A549 (cell line): ENCODE measurements around the gene ARHGAP26.

Experiments used
- CEBPB ChIP-seq, 2 experiments: fragments of >200 bp in 1 of 2; sonication (Bioruptor Twin) in 1 of 2; formaldehyde crosslinking in 1 of 2; IDR thresholded peaks; 2 replicates each; pipeline ENCODE4 v1.6.1; 2012 to 2016
- CHD2 ChIP-seq: fragments of 150-350 bp; IDR thresholded peaks from 2 replicates; pipeline ENCODE4 v1.6.1; 2014; ENCODE audit warnings: low read length; ENCODE audit not compliant: partially characterized antibody
- EP300 ChIP-seq, 2 experiments: fragments of >200 bp; sonication (Bioruptor Twin); formaldehyde crosslinking; IDR thresholded peaks; 2 replicates in 1 of 2; 3 replicates in 1 of 2; pipeline ENCODE4 v1.6.1; 2016 to 2017
- NPAS2 ChIP-seq: fragments of 250-450 bp; sonication (Bioruptor Pico); IDR thresholded peaks from 2 replicates; pipeline ENCODE4 v1.8.0; 2022; ENCODE audit warnings: mild to moderate bottlenecking, moderate library complexity, borderline replicate concordance
- NR3C1 ChIP-seq: fragments of >200 bp; sonication (Bioruptor Twin); formaldehyde crosslinking; IDR thresholded peaks from 3 replicates; pipeline ENCODE4 v1.6.1; 2017
- POLR2A ChIP-seq: IDR thresholded peaks from 2 replicates; pipeline ENCODE4 v1.6.1; 2012; ENCODE audit warnings: mild to moderate bottlenecking, low read length
- RCOR1 ChIP-seq: fragments of 150-350 bp; IDR thresholded peaks from 2 replicates; pipeline ENCODE4 v1.6.1; 2014; ENCODE audit warnings: antibody characterized with exemption, low read length, low read depth
- SMC3 ChIP-seq: fragments of >200 bp; sonication (Bioruptor Twin); formaldehyde crosslinking; IDR thresholded peaks from 3 replicates; pipeline ENCODE4 v1.6.1; 2018; ENCODE audit warnings: inconsistent platforms
- SREBF2 ChIP-seq: fragments of 450-650 bp; IDR thresholded peaks from 2 replicates; pipeline ENCODE4 v1.6.1; 2014; ENCODE audit warnings: mild to moderate bottlenecking, moderate library complexity
- TF ChIP-seq, protein P1 (sequence below): fragments of >200 bp; sonication (Bioruptor Twin); formaldehyde crosslinking; IDR thresholded peaks from 3 replicates; pipeline ENCODE4 v1.5.1; 2016
- TF ChIP-seq, protein P2 (sequence below): fragments of 150-350 bp; IDR thresholded peaks from 2 replicates; pipeline ENCODE4 v1.6.1; 2014; ENCODE audit warnings: low read depth, mild to moderate bottlenecking, low read length
- TF ChIP-seq, protein P3 (sequence below): fragments of 450-650 bp; IDR thresholded peaks from 2 replicates; pipeline ENCODE4 v1.6.1; 2014; ENCODE audit warnings: antibody characterized with exemption

DNA sequence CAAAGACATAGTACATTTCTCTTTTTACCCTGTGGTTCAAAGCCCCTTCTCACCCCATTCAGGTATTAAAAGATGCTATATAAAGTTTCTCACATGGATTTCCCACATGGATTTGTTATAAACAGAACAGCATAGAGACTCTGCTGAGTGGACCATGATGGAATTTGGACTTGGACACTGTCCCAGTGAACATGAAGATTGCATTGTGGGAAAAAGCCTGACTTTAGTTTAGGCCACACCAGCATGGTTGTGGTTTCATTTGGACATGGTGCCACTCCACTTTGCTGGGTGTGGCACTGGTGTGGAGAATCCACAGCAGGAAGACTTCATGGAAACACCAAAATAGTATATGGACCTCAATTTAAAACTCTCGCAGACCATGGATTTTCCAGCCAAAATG, 124.6 kb downstream of the ARHGAP26 start:
- TF ChIP-seq SREBF2 (no peak), POLR2A (no peak), EP300 (IDR thresholded peaks at IDR 0.05) (no peak), NPAS2 (CRISPR knock-in tag) (no peak), RCOR1 (no peak), SMC3 (no peak), CHD2 (no peak), CEBPB (IDR thresholded peaks at IDR 0.05) (no peak), NR3C1 (no peak)
- TF ChIP-seq, protein P1, sequence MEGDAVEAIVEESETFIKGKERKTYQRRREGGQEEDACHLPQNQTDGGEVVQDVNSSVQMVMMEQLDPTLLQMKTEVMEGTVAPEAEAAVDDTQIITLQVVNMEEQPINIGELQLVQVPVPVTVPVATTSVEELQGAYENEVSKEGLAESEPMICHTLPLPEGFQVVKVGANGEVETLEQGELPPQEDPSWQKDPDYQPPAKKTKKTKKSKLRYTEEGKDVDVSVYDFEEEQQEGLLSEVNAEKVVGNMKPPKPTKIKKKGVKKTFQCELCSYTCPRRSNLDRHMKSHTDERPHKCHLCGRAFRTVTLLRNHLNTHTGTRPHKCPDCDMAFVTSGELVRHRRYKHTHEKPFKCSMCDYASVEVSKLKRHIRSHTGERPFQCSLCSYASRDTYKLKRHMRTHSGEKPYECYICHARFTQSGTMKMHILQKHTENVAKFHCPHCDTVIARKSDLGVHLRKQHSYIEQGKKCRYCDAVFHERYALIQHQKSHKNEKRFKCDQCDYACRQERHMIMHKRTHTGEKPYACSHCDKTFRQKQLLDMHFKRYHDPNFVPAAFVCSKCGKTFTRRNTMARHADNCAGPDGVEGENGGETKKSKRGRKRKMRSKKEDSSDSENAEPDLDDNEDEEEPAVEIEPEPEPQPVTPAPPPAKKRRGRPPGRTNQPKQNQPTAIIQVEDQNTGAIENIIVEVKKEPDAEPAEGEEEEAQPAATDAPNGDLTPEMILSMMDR: no peak
- TF ChIP-seq, protein P2, sequence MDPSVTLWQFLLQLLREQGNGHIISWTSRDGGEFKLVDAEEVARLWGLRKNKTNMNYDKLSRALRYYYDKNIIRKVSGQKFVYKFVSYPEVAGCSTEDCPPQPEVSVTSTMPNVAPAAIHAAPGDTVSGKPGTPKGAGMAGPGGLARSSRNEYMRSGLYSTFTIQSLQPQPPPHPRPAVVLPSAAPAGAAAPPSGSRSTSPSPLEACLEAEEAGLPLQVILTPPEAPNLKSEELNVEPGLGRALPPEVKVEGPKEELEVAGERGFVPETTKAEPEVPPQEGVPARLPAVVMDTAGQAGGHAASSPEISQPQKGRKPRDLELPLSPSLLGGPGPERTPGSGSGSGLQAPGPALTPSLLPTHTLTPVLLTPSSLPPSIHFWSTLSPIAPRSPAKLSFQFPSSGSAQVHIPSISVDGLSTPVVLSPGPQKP: no peak
- TF ChIP-seq, protein P3, sequence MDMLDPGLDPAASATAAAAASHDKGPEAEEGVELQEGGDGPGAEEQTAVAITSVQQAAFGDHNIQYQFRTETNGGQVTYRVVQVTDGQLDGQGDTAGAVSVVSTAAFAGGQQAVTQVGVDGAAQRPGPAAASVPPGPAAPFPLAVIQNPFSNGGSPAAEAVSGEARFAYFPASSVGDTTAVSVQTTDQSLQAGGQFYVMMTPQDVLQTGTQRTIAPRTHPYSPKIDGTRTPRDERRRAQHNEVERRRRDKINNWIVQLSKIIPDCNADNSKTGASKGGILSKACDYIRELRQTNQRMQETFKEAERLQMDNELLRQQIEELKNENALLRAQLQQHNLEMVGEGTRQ: no peak
